SK-N-SH (cell line): ENCODE data around the gene ZNF521. TPM values are rescaled to one million over a fixed set of nuclear protein-coding genes. Genes with fewer than 3 reads are reported as not detected.

ENCODE experiments used
- CTCF ChIA-PET: fragments of 300-600, 350-600 bp; formaldehyde crosslinking; extraction: SDS; loops from one replicate; lab custom pipeline; 2021; lab: Yijun Ruan, JAX
- POLR2A ChIA-PET: fragments of 350-600 bp; sonication (Branson Sonifier 250); formaldehyde crosslinking; extraction: SDS; loops from one replicate; lab custom pipeline; 2020; ENCODE audit warnings: antibody characterized with exemption, inconsistent platforms; lab: Yijun Ruan, JAX
- DNase-seq: peaks from one replicate; pipeline ENCODE4 v3.0.0; 2012
- H2AFZ ChIP-seq: fragments of 200-600 bp; sonication (generic); 2 replicates; pipeline ENCODE4 v1.8.1; 2016; ENCODE audit warnings: antibody characterized with exemption, mild to moderate bottlenecking, low read depth
- H3F3A ChIP-seq: fragments of 200-600 bp; sonication (generic); replicated peaks from 2 replicates; pipeline ENCODE3; 2016; ENCODE audit warnings: antibody characterized with exemption, mild to moderate bottlenecking; ENCODE audit not compliant: insufficient read depth
- H3K27ac ChIP-seq, 2 experiments: fragments of 200-500 bp in 1 of 2; fragments of 200-600 bp in 1 of 2; sonication (Bioruptor generic) in 1 of 2; sonication (generic), shearing (Covaris generic) in 1 of 2; 2 replicates each; pipeline versions ENCODE4 v1.5.1 to v1.6.1; 2014 to 2016; ENCODE audit warnings: low read depth in 2 of 2, inconsistent platforms in 1 of 2, low read length in 1 of 2, mild to moderate bottlenecking in 1 of 2, mixed read lengths in 1 of 2
- H3K27me3 ChIP-seq: fragments of 200-600 bp; sonication (generic), shearing (Covaris generic); 2 replicates; pipeline ENCODE4 v1.6.1; 2016; ENCODE audit warnings: mixed run types; ENCODE audit not compliant: insufficient read depth
- H3K36me3 ChIP-seq, 2 experiments: fragments of 200-500 bp in 1 of 2; fragments of 200-600 bp in 1 of 2; sonication (Bioruptor generic) in 1 of 2; sonication (generic) in 1 of 2; replicated peaks in 1 of 2; 2 replicates each; pipeline versions ENCODE3 to v1.5.1; 2014 to 2016; ENCODE audit warnings: low read length in 1 of 2, mild to moderate bottlenecking in 1 of 2; ENCODE audit not compliant: insufficient read depth in 2 of 2, control insufficient read depth in 1 of 2
- H3K4me1 ChIP-seq, 2 experiments: fragments of 200-500 bp in 1 of 2; fragments of 200-600 bp in 1 of 2; sonication (Bioruptor generic) in 1 of 2; sonication (generic), shearing (Covaris generic) in 1 of 2; 2 replicates each; pipeline versions ENCODE4 v1.5.1 to v1.6.1; 2014 to 2016; ENCODE audit warnings: low read depth in 1 of 2, low read length in 1 of 2, mixed run types in 1 of 2; ENCODE audit not compliant: insufficient read depth in 2 of 2, control insufficient read depth in 1 of 2
- H3K4me2 ChIP-seq: fragments of 200-600 bp; sonication (generic), shearing (Covaris generic); 2 replicates; pipeline ENCODE4 v1.6.1; 2017; ENCODE audit warnings: mixed run types
- H3K4me3 ChIP-seq, 2 experiments: fragments of 200-500 bp in 1 of 2; fragments of 200-600 bp in 1 of 2; sonication (Bioruptor generic) in 1 of 2; sonication (generic), shearing (Covaris generic) in 1 of 2; 2 replicates each; pipeline versions ENCODE4 v1.5.1 to v1.8.1; 2014 to 2016; ENCODE audit warnings: low read depth in 2 of 2, inconsistent platforms in 1 of 2, low read length in 1 of 2, mild to moderate bottlenecking in 1 of 2, mixed read lengths in 1 of 2, moderate library complexity in 1 of 2
- H3K79me2 ChIP-seq: fragments of 200-600 bp; sonication (generic); 2 replicates; pipeline ENCODE4 v1.8.1; 2017; ENCODE audit warnings: mild to moderate bottlenecking; ENCODE audit not compliant: insufficient read depth
- H3K9ac ChIP-seq: fragments of 200-600 bp; sonication (generic); 2 replicates; pipeline ENCODE4 v1.6.1; 2017; ENCODE audit warnings: mixed run types
- H3K9me2 ChIP-seq: fragments of 200-600 bp; sonication (generic); 2 replicates; pipeline ENCODE4 v1.6.1; 2017; ENCODE audit warnings: mixed run types
- H3K9me3 ChIP-seq: fragments of 200-600 bp; sonication (generic); 2 replicates; pipeline ENCODE4 v1.6.1; 2017; ENCODE audit warnings: mixed run types, mild to moderate bottlenecking, moderate library complexity
- H4K20me1 ChIP-seq: fragments of 200-600 bp; sonication (generic); 2 replicates; pipeline ENCODE4 v1.6.1; 2017; ENCODE audit warnings: mild to moderate bottlenecking, mixed run types; ENCODE audit not compliant: insufficient read depth
- CHD2 ChIP-seq: fragments of 150-350 bp; IDR thresholded peaks from 2 replicates; pipeline ENCODE4 v1.6.1; 2018; ENCODE audit warnings: low read length; ENCODE audit not compliant: partially characterized antibody
- EZH2phosphoT487 ChIP-seq: fragments of 200-600 bp; sonication (generic); IDR thresholded peaks from 2 replicates; pipeline ENCODE4 v1.6.1; 2017; ENCODE audit warnings: low read depth, mixed run types, mild to moderate bottlenecking, antibody characterized with exemption, moderate library complexity, borderline replicate concordance
- GATA2 ChIP-seq: sonication (generic); formaldehyde crosslinking; IDR thresholded peaks from 2 replicates; pipeline ENCODE4 v1.5.0; 2020; ENCODE audit warnings: mild to moderate bottlenecking, missing genetic modification reagents
- JUND ChIP-seq: IDR thresholded peaks from 2 replicates; pipeline ENCODE4 v1.4.0; 2012
- NFIC ChIP-seq: IDR thresholded peaks from 2 replicates; pipeline ENCODE4 v1.4.0; 2012; ENCODE audit warnings: borderline replicate concordance
- NRF1 ChIP-seq: IDR thresholded peaks from 2 replicates; pipeline ENCODE4 v1.6.1; 2012; ENCODE audit warnings: low read depth, mild to moderate bottlenecking, low read length
- RAD21 ChIP-seq: IDR thresholded peaks from 2 replicates; pipeline ENCODE4 v1.6.1; 2012; ENCODE audit warnings: mild to moderate bottlenecking, low read length
- RCOR1 ChIP-seq: fragments of 150-350 bp; IDR thresholded peaks from 2 replicates; pipeline ENCODE4 v1.6.1; 2017; ENCODE audit warnings: antibody characterized with exemption, low read length
- WGBS: methylation state at CpG from one replicate; pipeline ENCODE4 v1.1.6; 2017; ENCODE audit warnings: low lambda C conversion rate; 5-methylcytosine and 5-hydroxymethylcytosine counted together
- polyA plus RNA-seq, 3 experiments: library from polyadenylated mRNA; depleted of rRNA; stranded (reverse); fragments of >200 nt; gene quantifications; 2 replicates each; pipeline ENCODE4 v1.2.3, GENCODE V29; 2012
- TF ChIP-seq, protein P1 (sequence below): fragments of 150-350 bp; IDR thresholded peaks from 2 replicates; pipeline ENCODE4 v1.6.1; 2016; ENCODE audit warnings: mild to moderate bottlenecking, low read depth, low read length
- TF ChIP-seq, protein P2 (sequence below): IDR thresholded peaks from 2 replicates; pipeline ENCODE4 v1.6.1; 2012; ENCODE audit warnings: mild to moderate bottlenecking, low read depth, low read length, moderate library complexity
- TF ChIP-seq, protein P3 (sequence below): IDR thresholded peaks from 2 replicates; pipeline ENCODE4 v1.4.0; 2012; ENCODE audit warnings: low read depth, borderline replicate concordance

ZNF521 gene
- polyA plus RNA-seq, 1 of the 3 experiments (the other 2 are of a cell fraction), result 14.1 TPM

DNA sequence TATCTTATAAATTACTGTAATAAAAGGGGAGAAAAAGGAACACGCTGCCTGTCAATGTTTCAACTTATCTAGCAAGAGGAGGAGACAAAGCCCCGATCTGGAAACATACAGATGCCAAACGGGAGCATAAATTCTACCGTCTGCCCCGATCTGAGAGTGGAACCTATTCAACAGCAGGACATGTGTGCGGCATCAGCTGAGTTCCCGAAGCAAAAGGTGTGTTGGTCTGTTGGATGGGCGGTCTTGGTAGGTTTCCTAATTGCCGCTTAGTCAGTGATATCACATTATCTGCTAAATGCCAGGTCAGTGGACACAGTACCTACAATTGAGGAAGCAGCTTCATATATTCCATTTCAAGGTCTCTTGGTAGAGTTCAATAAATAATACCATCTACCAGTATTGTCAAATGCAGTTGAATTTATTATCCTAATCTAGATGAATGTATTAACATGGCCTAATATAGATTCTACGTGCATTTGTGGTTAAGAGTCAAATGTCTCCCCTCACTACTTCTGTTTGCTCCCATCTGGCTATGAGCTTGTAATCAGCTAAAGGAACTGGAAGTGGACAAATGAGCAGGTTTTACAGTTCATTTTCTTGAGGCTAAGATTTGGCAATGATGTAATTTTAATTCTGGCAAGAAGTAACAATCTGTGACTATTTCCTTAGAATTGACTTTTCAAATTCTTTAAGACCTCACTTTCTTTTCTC, 219.0 kb downstream of the ZNF521 start:
- 93% methylated on average over 10 of the region's 10 CpGs for WGBS

DNA sequence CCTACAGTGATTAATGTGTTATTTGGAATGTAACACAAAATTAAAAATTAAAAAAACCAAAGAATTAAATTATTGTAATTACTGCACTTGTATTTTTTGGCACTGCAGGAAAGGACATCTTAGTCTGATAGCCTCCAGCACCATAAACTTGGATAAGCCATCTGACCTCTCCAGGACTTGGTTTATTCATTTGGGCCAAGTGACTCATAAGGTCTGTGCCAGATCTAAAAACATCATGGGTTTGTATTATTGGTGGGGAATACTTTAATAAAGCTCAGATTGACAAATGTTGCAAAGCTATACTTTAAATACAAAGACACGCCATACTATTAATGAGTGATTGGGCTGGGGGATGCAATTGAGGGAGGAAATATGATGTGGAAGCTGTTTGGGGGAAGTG, 225.2 kb downstream of the ZNF521 start:
- ChIA-PET POLR2A (no interaction called here), CTCF (no interaction called here)
- Histone ChIP-seq H4K20me1 (no peaks in the 10 kb centered on the region), H3K27me3 (no peaks in the 10 kb centered on the region), H3K9me2 (no peaks in the 10 kb centered on the region), H3K79me2 (no peaks in the 10 kb centered on the region), H3K36me3 (no peaks in the 10 kb centered on the region), H3K27ac (no peak overlapping the region), H3K4me1 (no peaks in the 10 kb centered on the region), H3K9ac (no peak overlapping the region), H3K9me3 (no peaks in the 10 kb centered on the region), H2AFZ (no peak overlapping the region), H3K4me2 (no peak overlapping the region), H3F3A (no peaks in the 10 kb centered on the region), H3K4me3 (no peak overlapping the region)
- DNase-seq, result no peak
- WGBS, result 80% methylated on average over 1 of the region's 1 CpG
- TF ChIP-seq, protein P1, sequence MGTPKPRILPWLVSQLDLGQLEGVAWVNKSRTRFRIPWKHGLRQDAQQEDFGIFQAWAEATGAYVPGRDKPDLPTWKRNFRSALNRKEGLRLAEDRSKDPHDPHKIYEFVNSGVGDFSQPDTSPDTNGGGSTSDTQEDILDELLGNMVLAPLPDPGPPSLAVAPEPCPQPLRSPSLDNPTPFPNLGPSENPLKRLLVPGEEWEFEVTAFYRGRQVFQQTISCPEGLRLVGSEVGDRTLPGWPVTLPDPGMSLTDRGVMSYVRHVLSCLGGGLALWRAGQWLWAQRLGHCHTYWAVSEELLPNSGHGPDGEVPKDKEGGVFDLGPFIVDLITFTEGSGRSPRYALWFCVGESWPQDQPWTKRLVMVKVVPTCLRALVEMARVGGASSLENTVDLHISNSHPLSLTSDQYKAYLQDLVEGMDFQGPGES, result no peak
- TF ChIP-seq, protein P2, sequence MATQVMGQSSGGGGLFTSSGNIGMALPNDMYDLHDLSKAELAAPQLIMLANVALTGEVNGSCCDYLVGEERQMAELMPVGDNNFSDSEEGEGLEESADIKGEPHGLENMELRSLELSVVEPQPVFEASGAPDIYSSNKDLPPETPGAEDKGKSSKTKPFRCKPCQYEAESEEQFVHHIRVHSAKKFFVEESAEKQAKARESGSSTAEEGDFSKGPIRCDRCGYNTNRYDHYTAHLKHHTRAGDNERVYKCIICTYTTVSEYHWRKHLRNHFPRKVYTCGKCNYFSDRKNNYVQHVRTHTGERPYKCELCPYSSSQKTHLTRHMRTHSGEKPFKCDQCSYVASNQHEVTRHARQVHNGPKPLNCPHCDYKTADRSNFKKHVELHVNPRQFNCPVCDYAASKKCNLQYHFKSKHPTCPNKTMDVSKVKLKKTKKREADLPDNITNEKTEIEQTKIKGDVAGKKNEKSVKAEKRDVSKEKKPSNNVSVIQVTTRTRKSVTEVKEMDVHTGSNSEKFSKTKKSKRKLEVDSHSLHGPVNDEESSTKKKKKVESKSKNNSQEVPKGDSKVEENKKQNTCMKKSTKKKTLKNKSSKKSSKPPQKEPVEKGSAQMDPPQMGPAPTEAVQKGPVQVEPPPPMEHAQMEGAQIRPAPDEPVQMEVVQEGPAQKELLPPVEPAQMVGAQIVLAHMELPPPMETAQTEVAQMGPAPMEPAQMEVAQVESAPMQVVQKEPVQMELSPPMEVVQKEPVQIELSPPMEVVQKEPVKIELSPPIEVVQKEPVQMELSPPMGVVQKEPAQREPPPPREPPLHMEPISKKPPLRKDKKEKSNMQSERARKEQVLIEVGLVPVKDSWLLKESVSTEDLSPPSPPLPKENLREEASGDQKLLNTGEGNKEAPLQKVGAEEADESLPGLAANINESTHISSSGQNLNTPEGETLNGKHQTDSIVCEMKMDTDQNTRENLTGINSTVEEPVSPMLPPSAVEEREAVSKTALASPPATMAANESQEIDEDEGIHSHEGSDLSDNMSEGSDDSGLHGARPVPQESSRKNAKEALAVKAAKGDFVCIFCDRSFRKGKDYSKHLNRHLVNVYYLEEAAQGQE, result no peak
- TF ChIP-seq RCOR1 (no peak), RAD21 (no peak), EZH2phosphoT487 (no peak), NFIC (no peak), GATA2 (no peak)
- TF ChIP-seq, protein P3, sequence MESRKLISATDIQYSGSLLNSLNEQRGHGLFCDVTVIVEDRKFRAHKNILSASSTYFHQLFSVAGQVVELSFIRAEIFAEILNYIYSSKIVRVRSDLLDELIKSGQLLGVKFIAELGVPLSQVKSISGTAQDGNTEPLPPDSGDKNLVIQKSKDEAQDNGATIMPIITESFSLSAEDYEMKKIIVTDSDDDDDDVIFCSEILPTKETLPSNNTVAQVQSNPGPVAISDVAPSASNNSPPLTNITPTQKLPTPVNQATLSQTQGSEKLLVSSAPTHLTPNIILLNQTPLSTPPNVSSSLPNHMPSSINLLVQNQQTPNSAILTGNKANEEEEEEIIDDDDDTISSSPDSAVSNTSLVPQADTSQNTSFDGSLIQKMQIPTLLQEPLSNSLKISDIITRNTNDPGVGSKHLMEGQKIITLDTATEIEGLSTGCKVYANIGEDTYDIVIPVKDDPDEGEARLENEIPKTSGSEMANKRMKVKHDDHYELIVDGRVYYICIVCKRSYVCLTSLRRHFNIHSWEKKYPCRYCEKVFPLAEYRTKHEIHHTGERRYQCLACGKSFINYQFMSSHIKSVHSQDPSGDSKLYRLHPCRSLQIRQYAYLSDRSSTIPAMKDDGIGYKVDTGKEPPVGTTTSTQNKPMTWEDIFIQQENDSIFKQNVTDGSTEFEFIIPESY, result no peak

More for the DNA sequence above, 219.0 kb downstream of the ZNF521 start:
- no peak overlapping the region for H3K9ac ChIP-seq
- no peaks in the 10 kb centered on the region for H3K27me3 ChIP-seq
- no peak overlapping the region for H2AFZ ChIP-seq
- DNase-seq, result no peak
- H3K79me2 ChIP-seq, result no peaks in the 10 kb centered on the region
- TF ChIP-seq NRF1 (no peak), CHD2 (no peak), JUND (no peak)
- H4K20me1 ChIP-seq, result no peaks in the 10 kb centered on the region
- no peaks in the 10 kb centered on the region for H3F3A ChIP-seq
- H3K4me2 ChIP-seq, result no peak overlapping the region
- no peaks in the 10 kb centered on the region; a peak in 1 of 4 replicates for H3K4me1 ChIP-seq
- no peak overlapping the region for H3K4me3 ChIP-seq
- CTCF ChIA-PET, result no interaction called here
- H3K9me3 ChIP-seq, result no peaks in the 10 kb centered on the region
- no peaks in the 10 kb centered on the region for H3K36me3 ChIP-seq
- H3K27ac ChIP-seq, result no peak overlapping the region
- no peaks in the 10 kb centered on the region for H3K9me2 ChIP-seq
- POLR2A ChIA-PET, result no interaction called here
